Uterus (tissue), 4 donors: ENCODE measurements around the gene CHORDC1. TPM values are rescaled to one million over a fixed set of nuclear protein-coding genes. Genes with fewer than 3 reads are reported as not detected.

ENCODE experiments used
- DNase-seq, 2 donors: peaks; one replicate each; pipeline ENCODE4 v3.0.0-alpha.2; 2019 to 2020
- H3K27ac ChIP-seq, 2 donors: fragments of 200-600 bp; sonication (generic); 1 replicate in 1 of 2; 2 replicates in 1 of 2; pipeline ENCODE4 v1.5.1; 2016 to 2018
- H3K27me3 ChIP-seq, 2 donors: fragments of 200-600 bp; sonication (generic); one replicate each; pipeline ENCODE4 v1.5.1; 2018 to 2019; ENCODE audit warnings: control low read depth in 1 of 2
- H3K36me3 ChIP-seq, 2 donors: fragments of 200-600 bp; sonication (generic); one replicate each; pipeline ENCODE4 v1.5.1; 2019; ENCODE audit warnings: control low read depth in 1 of 2
- H3K4me1 ChIP-seq, 2 donors: fragments of 200-600 bp; sonication (generic); one replicate each; pipeline ENCODE4 v1.5.1; 2018 to 2019; ENCODE audit warnings: control low read depth in 1 of 2
- H3K4me3 ChIP-seq, 2 donors: fragments of 200-600 bp; sonication (generic); 1 replicate in 1 of 2; 2 replicates in 1 of 2; pipeline ENCODE4 v1.5.1; 2018 to 2019; ENCODE audit warnings: mild to moderate bottlenecking in 1 of 2
- H3K9me3 ChIP-seq, 2 donors: fragments of 200-600 bp; sonication (generic); one replicate each; pipeline ENCODE4 v1.5.1; 2019; ENCODE audit warnings: control low read depth in 1 of 2
- POLR2A ChIP-seq, 2 donors: fragments of 450-650 bp; IDR thresholded peaks; one replicate each; pipeline ENCODE4 v1.6.1; 2016; ENCODE audit warnings: antibody characterized with exemption in 2 of 2, mild to moderate bottlenecking in 1 of 2, moderate library complexity in 1 of 2
- intact Hi-C: fragments of 100-400 bp; cut with DNase I; formaldehyde crosslinking; loops from one replicate; pipeline ENCODE4 v1.15.1; 2023; ENCODE audit warnings: low total_unique reads
- total RNA-seq, 4 donors: library from RNA; depleted of rRNA in 3 of 4; stranded (reverse); fragments of >200 nt in 3 of 4; gene quantifications; one replicate each; pipeline versions ENCODE4 v1.1.0 to v1.2.4, GENCODE V29; 2014 to 2023
- TF ChIP-seq, protein P1 (sequence below), 4 experiments: fragments of 200-600 bp in 2 of 4; fragments of 450-650 bp in 2 of 4; sonication (generic) in 2 of 4; IDR thresholded peaks; one replicate each; pipeline ENCODE4 v1.5.1; 2016 to 2019; ENCODE audit warnings: antibody characterized with exemption in 4 of 4, mild to moderate bottlenecking in 2 of 4, moderate library complexity in 1 of 4
- donor health status: DM: yes; HTN: yes; CAD: no.

Gene CHORDC1
- 100 to 1,000 TPM in 1 of 4 donors, 10 to 100 TPM in 3; 23.5 to 373 (median 58.7) TPM for total RNA-seq

DNA sequence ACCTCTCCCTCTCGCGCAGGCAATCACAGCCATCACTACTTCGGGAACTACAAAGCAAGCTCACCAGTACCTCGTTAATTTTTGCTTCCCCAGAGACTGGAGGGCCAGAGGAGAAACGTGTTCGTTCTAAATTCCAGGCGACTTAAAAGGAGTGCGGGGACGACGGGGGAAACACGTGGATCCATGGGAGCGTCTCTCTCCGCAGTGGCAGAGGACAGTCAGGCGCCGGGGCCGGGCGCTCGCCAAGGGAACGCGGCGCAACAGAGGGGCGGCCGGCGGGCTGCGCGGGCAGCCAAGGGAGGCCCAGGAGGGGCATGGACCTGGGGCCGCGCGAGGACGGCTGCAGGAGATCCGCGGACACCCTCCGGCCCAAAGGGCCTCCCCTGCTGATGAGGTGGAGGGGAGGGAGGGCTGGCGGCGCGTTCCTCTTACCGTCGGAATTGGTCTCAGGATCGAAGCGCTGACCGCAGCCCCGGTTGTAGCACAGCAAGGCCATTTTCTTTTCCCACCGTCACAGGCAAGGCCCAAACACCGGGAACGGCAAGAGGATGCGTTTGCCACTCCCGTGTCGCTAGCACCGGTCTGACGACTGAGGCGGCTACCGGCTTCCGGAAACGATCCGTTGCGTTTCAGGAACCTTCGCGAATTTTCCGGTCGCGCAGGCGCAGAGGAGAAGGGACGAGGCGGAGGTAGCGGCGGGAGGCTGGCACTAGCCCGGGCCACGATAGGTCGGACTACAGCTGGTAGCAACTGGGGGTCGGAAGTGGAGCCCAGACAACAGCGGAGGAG, at the start of gene CHORDC1:
CHORDC1 (minus strand) TSS at position 591 of the 789 bp plus-strand sequence; CDS start at position 496, 95 bp downstream.
- peak; percentile 84 to 87 for DNase-seq
- Histone ChIP-seq H3K36me3 (no peaks in the 10 kb centered on the region), H3K9me3 (no peaks in the 10 kb centered on the region), H3K4me3 (peak within 1 kb of the TSS; percentile 68 to 89), H3K4me1 (peaks cover 0 to 6% of the 10 kb centered on the region in 2 donors), H3K27me3 (no peaks in the 10 kb centered on the region), H3K27ac (peak within 1 kb of the TSS; percentile 86 to 92)
- TF ChIP-seq POLR2A (IDR thresholded peaks at IDR 0.05) = peak; percentile 87 to 98
- TF ChIP-seq, protein P1, sequence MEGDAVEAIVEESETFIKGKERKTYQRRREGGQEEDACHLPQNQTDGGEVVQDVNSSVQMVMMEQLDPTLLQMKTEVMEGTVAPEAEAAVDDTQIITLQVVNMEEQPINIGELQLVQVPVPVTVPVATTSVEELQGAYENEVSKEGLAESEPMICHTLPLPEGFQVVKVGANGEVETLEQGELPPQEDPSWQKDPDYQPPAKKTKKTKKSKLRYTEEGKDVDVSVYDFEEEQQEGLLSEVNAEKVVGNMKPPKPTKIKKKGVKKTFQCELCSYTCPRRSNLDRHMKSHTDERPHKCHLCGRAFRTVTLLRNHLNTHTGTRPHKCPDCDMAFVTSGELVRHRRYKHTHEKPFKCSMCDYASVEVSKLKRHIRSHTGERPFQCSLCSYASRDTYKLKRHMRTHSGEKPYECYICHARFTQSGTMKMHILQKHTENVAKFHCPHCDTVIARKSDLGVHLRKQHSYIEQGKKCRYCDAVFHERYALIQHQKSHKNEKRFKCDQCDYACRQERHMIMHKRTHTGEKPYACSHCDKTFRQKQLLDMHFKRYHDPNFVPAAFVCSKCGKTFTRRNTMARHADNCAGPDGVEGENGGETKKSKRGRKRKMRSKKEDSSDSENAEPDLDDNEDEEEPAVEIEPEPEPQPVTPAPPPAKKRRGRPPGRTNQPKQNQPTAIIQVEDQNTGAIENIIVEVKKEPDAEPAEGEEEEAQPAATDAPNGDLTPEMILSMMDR (IDR thresholded peaks at IDR 0.05) = no peak
- intact Hi-C loops = no loop called here

DNA sequence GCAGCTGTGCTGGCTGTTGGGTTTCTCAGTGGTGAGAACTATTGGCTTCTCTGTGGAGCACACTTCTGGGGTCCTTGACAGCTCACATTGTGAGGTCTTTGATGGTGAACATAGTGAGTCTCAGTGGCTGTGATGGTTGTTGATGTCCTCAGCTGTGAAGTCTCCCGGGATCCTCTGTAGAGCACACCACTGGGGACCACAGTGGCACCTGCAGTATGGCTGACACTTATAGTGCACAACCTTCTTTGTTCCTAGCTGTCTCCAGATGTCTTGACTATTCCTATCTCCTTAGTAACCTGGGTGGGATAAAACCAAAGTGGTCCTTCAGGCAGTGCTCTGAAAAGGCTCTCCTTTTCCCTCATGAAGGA, 34.3 kb upstream of the CHORDC1 start:
- DNase-seq = no peak
- no peak for TF ChIP-seq POLR2A (IDR thresholded peaks at IDR 0.05)
- TF ChIP-seq, protein P1 (IDR thresholded peaks at IDR 0.05) = no peak

DNA sequence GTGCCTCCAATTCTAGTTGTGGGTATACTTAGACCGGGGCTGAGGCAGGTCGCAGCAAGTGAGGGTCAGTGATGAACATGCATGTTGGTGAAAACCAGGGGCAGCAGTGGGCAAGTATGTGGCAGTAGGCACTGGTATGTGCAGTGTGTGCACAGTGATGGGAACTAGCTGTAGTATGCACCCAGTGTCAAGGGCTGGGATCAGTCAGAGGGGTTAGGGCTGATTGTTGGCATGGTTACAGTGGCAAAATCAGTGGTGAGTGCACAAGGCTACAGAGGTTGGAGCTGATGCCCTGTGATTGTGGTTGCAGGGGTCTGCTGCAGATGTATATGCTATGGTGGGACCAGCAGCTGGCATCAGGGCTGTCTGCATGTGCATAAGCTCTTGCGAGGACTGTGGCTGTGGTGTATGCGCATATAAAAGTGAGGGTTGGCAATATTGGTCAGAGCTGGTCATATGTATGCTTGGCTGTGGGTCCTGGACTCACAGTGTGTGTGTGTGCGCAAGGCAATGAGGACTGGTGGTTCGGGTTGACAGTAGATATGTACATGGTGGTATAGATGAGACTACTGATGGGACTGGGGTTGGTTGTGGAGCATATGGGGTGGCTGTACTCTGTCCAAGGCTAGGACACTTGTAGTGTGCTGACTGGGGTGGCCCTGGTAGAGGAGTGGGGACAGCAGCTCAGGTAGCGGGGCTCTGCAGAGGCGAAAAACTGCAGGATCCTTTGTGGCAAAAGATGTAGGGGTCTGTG, 33.7 kb upstream of the CHORDC1 start:
- intact Hi-C loops = no loop called here
- no peak overlapping the region for H3K4me3 ChIP-seq
- TF ChIP-seq, protein P1 (IDR thresholded peaks at IDR 0.05) = no peak
- TF ChIP-seq POLR2A (IDR thresholded peaks at IDR 0.05) = no peak

More for the DNA sequence above, 34.3 kb upstream of the CHORDC1 start:
- H3K4me1 ChIP-seq = no peaks in the 10 kb centered on the region
- H3K27me3 ChIP-seq = no peaks in the 10 kb centered on the region
- H3K4me3 ChIP-seq = no peak overlapping the region
- H3K9me3 ChIP-seq = no peaks in the 10 kb centered on the region
- intact Hi-C loops = no loop called here
- H3K27ac ChIP-seq = no peak overlapping the region
- H3K36me3 ChIP-seq = no peaks in the 10 kb centered on the region

DNA sequence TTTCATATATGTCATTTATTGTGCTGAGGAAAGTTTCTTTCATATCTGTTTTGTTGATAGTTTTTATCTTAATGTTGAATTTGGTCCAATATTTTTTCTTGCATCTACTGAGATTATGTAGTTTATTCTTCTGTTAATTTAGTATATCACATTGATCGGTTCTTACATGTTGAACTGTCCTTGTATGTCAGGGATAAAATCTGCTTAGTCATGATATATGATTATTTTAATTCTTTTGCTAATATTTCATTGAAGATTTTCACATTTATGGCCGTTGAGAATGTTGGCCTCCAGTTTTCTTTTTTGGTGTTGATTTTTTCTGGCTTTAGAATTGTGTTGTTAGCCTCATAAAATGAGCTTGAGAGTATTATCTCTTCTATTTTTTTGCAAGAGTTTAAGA, 31.2 kb upstream of the CHORDC1 start:
- H3K4me1 ChIP-seq = no peaks in the 10 kb centered on the region
- no peak for TF ChIP-seq POLR2A (IDR thresholded peaks at IDR 0.05)
- TF ChIP-seq, protein P1 (IDR thresholded peaks at IDR 0.05) = no peak
- no peaks in the 10 kb centered on the region for H3K9me3 ChIP-seq
- no peak for DNase-seq
- no peaks in the 10 kb centered on the region for H3K36me3 ChIP-seq
- H3K27ac ChIP-seq = no peak overlapping the region
- H3K4me3 ChIP-seq = no peak overlapping the region
- intact Hi-C loops = no loop called here
- no peaks in the 10 kb centered on the region for H3K27me3 ChIP-seq

More for the DNA sequence above, 33.7 kb upstream of the CHORDC1 start:
- Histone ChIP-seq H3K36me3 (no peaks in the 10 kb centered on the region), H3K9me3 (no peaks in the 10 kb centered on the region), H3K27ac (no peak overlapping the region), H3K4me1 (no peaks in the 10 kb centered on the region), H3K27me3 (no peaks in the 10 kb centered on the region)
- no peak for DNase-seq

DNA sequence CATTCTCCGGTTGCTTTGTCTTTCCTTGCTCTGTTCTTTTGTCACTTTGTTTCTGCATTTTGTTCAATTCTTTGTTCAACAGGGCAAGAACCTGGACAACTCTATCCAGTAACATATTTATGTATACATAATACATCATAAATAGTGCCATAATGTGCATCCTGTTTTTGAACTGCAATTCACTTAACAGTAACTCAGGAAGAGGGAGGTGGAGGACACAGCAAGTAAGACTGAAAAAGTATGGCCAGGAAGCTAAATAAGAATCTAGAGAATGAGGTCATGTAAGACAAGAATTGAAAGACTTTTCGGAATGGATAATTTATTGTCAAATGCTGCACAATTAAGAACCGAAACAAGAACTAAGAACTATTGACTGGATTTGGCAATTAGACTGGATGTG, 29.2 kb upstream of the CHORDC1 start:
- no peaks in the 10 kb centered on the region for H3K36me3 ChIP-seq
- H3K4me3 ChIP-seq = no peak overlapping the region
- H3K9me3 ChIP-seq = no peaks in the 10 kb centered on the region
- no peaks in the 10 kb centered on the region for H3K4me1 ChIP-seq
- no peak for TF ChIP-seq POLR2A (IDR thresholded peaks at IDR 0.05)
- TF ChIP-seq, protein P1 (IDR thresholded peaks at IDR 0.05) = no peak
- H3K27ac ChIP-seq = no peak overlapping the region
- intact Hi-C loops = no loop called here
- no peaks in the 10 kb centered on the region for H3K27me3 ChIP-seq
- no peak for DNase-seq
